KMS-11 (cell line): ENCODE results near the gene PRDM13.

Experiments used
- H2AFZ ChIP-seq: fragments of 200-600 bp; sonication (generic); 2 replicates; pipeline ENCODE4 v1.6.1; 2016; ENCODE audit warnings: antibody characterized with exemption, mixed run types, low read depth
- H3K27ac ChIP-seq: fragments of 200-600 bp; sonication (generic); 2 replicates; pipeline ENCODE4 v1.6.1; 2016; ENCODE audit warnings: mild to moderate bottlenecking, mixed run types
- H3K27me3 ChIP-seq: fragments of 200-600 bp; sonication (generic); 2 replicates; pipeline ENCODE4 v1.6.1; 2017; ENCODE audit warnings: mild to moderate bottlenecking, low read depth, mixed run types, moderate library complexity; ENCODE audit not compliant: insufficient read depth
- H3K36me3 ChIP-seq: fragments of 200-600 bp; sonication (generic); 2 replicates; pipeline ENCODE4 v1.6.1; 2017; ENCODE audit warnings: mild to moderate bottlenecking, mixed run types; ENCODE audit not compliant: insufficient read depth
- H3K4me1 ChIP-seq: fragments of 200-600 bp; sonication (generic); 2 replicates; pipeline ENCODE4 v1.6.1; 2016; ENCODE audit warnings: mild to moderate bottlenecking, low read depth, mixed run types; ENCODE audit not compliant: poor library complexity, severe bottlenecking
- H3K4me2 ChIP-seq: fragments of 200-600 bp; sonication (generic); 2 replicates; pipeline ENCODE4 v1.7.0; 2016; ENCODE audit warnings: mild to moderate bottlenecking, mixed run types
- H3K4me3 ChIP-seq: fragments of 200-600 bp; sonication (generic); IDR thresholded peaks from 2 replicates; pipeline ENCODE4 v1.6.1; 2017; ENCODE audit warnings: low read depth, low read length, mixed read lengths; ENCODE audit not compliant: insufficient read depth
- H3K79me2 ChIP-seq: fragments of 200-600 bp; sonication (generic); 2 replicates; pipeline ENCODE4 v1.6.1; 2016; ENCODE audit warnings: low read depth, mixed run types; ENCODE audit not compliant: insufficient read depth
- H3K9ac ChIP-seq: fragments of 200-600 bp; sonication (generic); 2 replicates; pipeline ENCODE4 v1.6.1; 2016; ENCODE audit warnings: mild to moderate bottlenecking, mixed run types
- H4K20me1 ChIP-seq: fragments of 200-600 bp; sonication (generic); 2 replicates; pipeline ENCODE4 v1.6.1; 2016; ENCODE audit warnings: mild to moderate bottlenecking, mixed run types; ENCODE audit not compliant: insufficient read depth
- TF ChIP-seq, protein P1 (sequence below): fragments of 200-600 bp; sonication (generic); conservative IDR thresholded peaks from 2 replicates; pipeline ENCODE4 v1.6.1; 2017; ENCODE audit warnings: low read depth, mild to moderate bottlenecking, antibody characterized with exemption, low read length, moderate library complexity, mixed read lengths

Gene PRDM13

GRCh38 chr6:99613705-99614429, 7.2 kb downstream of the PRDM13 start:
- H3K36me3 ChIP-seq = no peaks in the 10 kb centered on the region
- H2AFZ ChIP-seq = peak overlapping the region; percentile 51
- H3K27ac ChIP-seq = peak overlapping the region; percentile 94
- H3K4me2 ChIP-seq = peak overlapping the region; percentile 39; the same call in 1 of the 2 replicates
- peaks cover 15% of the 10 kb centered on the region; the same call in 1 of the 2 replicates for H3K79me2 ChIP-seq
- H3K4me3 ChIP-seq = no peak overlapping the region
- H3K4me1 ChIP-seq = peaks cover 37% of the 10 kb centered on the region
- TF ChIP-seq, protein P1, sequence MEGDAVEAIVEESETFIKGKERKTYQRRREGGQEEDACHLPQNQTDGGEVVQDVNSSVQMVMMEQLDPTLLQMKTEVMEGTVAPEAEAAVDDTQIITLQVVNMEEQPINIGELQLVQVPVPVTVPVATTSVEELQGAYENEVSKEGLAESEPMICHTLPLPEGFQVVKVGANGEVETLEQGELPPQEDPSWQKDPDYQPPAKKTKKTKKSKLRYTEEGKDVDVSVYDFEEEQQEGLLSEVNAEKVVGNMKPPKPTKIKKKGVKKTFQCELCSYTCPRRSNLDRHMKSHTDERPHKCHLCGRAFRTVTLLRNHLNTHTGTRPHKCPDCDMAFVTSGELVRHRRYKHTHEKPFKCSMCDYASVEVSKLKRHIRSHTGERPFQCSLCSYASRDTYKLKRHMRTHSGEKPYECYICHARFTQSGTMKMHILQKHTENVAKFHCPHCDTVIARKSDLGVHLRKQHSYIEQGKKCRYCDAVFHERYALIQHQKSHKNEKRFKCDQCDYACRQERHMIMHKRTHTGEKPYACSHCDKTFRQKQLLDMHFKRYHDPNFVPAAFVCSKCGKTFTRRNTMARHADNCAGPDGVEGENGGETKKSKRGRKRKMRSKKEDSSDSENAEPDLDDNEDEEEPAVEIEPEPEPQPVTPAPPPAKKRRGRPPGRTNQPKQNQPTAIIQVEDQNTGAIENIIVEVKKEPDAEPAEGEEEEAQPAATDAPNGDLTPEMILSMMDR = no peak
- H3K27me3 ChIP-seq = no peaks in the 10 kb centered on the region
- peak overlapping the region; percentile 90 for H3K9ac ChIP-seq
- no peaks in the 10 kb centered on the region for H4K20me1 ChIP-seq

DNA sequence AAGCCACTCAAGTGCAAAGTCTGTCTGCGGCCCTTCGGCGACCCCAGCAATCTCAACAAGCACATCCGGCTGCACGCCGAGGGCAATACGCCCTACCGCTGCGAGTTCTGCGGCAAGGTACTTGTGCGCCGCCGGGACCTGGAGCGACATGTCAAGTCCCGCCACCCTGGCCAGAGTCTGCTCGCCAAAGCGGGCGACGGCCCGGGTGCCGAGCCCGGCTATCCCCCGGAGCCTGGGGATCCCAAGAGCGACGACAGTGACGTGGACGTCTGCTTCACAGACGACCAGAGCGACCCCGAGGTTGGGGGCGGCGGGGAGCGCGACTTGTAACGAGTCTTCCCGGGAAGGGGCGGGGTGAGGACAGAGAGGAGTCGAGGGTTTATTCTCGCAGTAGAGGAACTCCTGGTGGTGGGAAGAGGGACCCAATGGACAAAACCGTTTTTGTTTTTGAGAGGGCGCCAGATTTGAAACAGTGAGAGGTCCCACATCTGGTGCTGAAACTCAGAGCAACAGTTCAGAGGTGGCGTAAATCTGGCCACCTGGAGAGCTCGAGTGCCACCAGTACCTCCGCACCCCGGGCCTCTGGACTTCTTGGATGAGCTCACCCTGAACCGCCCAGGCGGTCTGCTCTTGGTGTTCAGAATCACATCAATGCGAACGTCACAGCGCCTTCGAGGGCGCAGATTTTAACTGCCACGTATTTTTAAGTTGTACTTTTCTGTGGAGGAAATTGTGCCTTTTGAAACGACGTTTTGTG, 8.0 kb downstream of the PRDM13 start:
- H3K27ac ChIP-seq = peak overlapping the region; percentile 94
- TF ChIP-seq, protein P1 = 0 out of 2 replicates have a peak, but pooled peaks have one; percentile 31
- H3K79me2 ChIP-seq = peaks cover 15% of the 10 kb centered on the region; the same call in 1 of the 2 replicates
- H3K4me3 ChIP-seq = no peak overlapping the region
- peaks cover 36% of the 10 kb centered on the region for H3K4me1 ChIP-seq
- H3K9ac ChIP-seq = peak overlapping the region; percentile 90
- peak overlapping the region; percentile 80 for H3K4me2 ChIP-seq
- H4K20me1 ChIP-seq = no peaks in the 10 kb centered on the region
- H3K27me3 ChIP-seq = no peaks in the 10 kb centered on the region
- no peaks in the 10 kb centered on the region for H3K36me3 ChIP-seq
- peak overlapping the region; percentile 51 for H2AFZ ChIP-seq

DNA sequence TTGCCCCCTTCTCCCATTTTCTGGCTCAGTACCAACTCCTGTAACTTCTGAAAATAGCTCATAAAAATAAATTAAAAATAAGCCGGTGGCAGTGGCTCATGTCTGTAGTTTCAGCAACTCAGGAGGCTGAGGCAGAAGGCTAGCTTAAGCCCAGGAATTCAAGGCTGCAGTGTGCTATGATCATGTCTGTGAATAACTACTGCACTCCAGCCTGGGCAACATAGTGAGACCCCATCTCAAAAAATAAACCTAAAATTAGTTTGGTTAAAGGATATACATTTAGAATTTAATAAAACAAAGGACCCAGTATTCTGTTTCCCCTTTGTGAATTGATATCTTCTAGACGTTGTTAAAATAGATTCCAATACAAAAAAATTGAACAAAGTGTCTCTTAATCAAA, 10.5 kb downstream of the PRDM13 start:
- no peak overlapping the region for H3K4me3 ChIP-seq
- no peaks in the 10 kb centered on the region for H3K36me3 ChIP-seq
- H3K27me3 ChIP-seq = no peaks in the 10 kb centered on the region
- no peak overlapping the region for H3K27ac ChIP-seq
- TF ChIP-seq, protein P1 = no peak
- no peak overlapping the region for H2AFZ ChIP-seq
- H4K20me1 ChIP-seq = no peaks in the 10 kb centered on the region
- H3K4me1 ChIP-seq = peaks cover 15% of the 10 kb centered on the region
- H3K9ac ChIP-seq = no peak overlapping the region
- H3K4me2 ChIP-seq = no peak overlapping the region
- peaks cover 15% of the 10 kb centered on the region; the same call in 1 of the 2 replicates for H3K79me2 ChIP-seq

DNA sequence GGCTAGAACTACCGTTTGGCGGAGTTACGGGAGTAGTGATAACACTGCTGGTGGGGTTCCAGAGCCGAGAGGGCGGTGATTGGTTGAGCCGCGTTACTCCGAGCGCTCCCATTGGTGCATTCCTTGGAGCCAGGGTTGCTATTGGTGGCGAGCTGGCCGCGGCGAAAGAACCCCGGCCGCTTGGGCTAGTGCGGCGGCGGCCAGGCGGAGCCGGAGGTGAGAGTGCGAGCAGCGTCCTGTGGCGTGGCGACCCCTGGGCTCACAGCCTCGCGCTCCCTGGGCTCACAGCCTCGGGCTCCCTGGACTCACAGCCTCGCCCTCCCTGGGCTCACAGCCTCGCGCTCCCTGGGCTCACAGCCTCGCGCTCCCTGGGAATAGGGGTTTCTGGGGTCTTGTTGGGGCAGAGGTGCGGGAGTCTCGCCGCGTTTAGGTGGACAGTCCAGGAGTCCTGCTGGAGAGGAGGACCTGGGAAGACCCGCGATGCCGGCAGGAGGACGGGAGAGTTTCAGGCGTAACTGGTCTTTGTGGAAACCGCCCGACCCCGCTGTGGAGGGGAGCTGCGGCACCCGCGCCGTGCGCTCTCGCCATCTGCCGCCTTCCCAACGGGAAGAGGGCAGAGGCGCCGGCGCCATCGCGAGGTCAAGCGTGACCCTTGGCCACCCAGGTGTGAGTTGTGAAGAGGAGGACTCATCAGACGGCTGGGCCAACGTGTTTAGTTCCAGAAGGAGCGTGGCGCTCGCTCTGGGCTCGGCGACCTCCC, 12.2 kb downstream of the PRDM13 start:
- Histone ChIP-seq H2AFZ (no peak overlapping the region), H3K9ac (no peak overlapping the region)

More for the DNA sequence above, 12.2 kb downstream of the PRDM13 start:
- Histone ChIP-seq H3K4me2 (no peak overlapping the region), H3K27me3 (no peaks in the 10 kb centered on the region), H3K36me3 (no peaks in the 10 kb centered on the region), H4K20me1 (no peaks in the 10 kb centered on the region), H3K4me1 (peaks cover 15% of the 10 kb centered on the region), H3K4me3 (no peak overlapping the region), H3K79me2 (peaks cover 15% of the 10 kb centered on the region; the same call in 1 of the 2 replicates), H3K27ac (no peak overlapping the region)
- TF ChIP-seq, protein P1 = no peak
